Panc1 (cell line): ENCODE results near the gene HHAT. TPM values are rescaled to one million over a fixed set of nuclear protein-coding genes. Genes with fewer than 3 reads are reported as not detected.

ENCODE experiments used
- ATAC-seq: fragments of 200-7000 bp; cut with Tn5 transposase; 2 replicates; pipeline ENCODE4 v1.9.1; 2020; ENCODE audit warnings: mild to moderate bottlenecking, moderate library complexity
- BruUV-seq: library from RNA; stranded (reverse); fragments of 400-500 nt; replicated peaks from 2 replicates; lab custom pipeline; 2021; lab: Mats Ljungman, UMichigan
- CTCF ChIA-PET: fragments of 300-600 bp; sonication (Branson Sonifier 250); formaldehyde crosslinking; loops from one replicate; lab custom pipeline; 2022; ENCODE audit warnings: antibody characterized with exemption; lab: Charles Lee
- POLR2A ChIA-PET: fragments of 300-600 bp; sonication (Branson Sonifier 250); formaldehyde crosslinking; loops from one replicate; lab custom pipeline; 2022; ENCODE audit warnings: antibody characterized with exemption; lab: Charles Lee
- DNase-seq: peaks from one replicate; pipeline ENCODE4 v3.0.0-alpha.2; 2010; ENCODE audit warnings: low read depth, low spot score
- H3K27ac ChIP-seq: 2 replicates; pipeline ENCODE4 v1.5.1; 2011; ENCODE audit warnings: mild to moderate bottlenecking, low read length, inconsistent platforms
- H3K27me3 ChIP-seq: fragments of 200-500 bp; sonication (Bioruptor generic); 2 replicates; pipeline ENCODE4 v1.6.0; 2014; ENCODE audit warnings: low read length, inconsistent platforms; ENCODE audit not compliant: control insufficient read depth, insufficient read depth
- H3K36me3 ChIP-seq: fragments of 200-500 bp; sonication (Bioruptor generic); 2 replicates; pipeline ENCODE4 v1.5.1; 2014; ENCODE audit warnings: inconsistent platforms, mild to moderate bottlenecking, low read length, moderate library complexity; ENCODE audit not compliant: control insufficient read depth, insufficient read depth
- H3K4me1 ChIP-seq: 2 replicates; pipeline ENCODE4 v1.5.1; 2011; ENCODE audit warnings: inconsistent platforms, mild to moderate bottlenecking, low read length, moderate library complexity; ENCODE audit not compliant: control insufficient read depth, insufficient read depth
- H3K4me3 ChIP-seq, 2 experiments: 2 replicates each; pipeline ENCODE4 v1.5.1; 2011 to 2012; ENCODE audit warnings: low read depth in 2 of 2, low read length in 2 of 2, mild to moderate bottlenecking in 2 of 2, inconsistent platforms in 1 of 2, moderate library complexity in 1 of 2
- H3K9me3 ChIP-seq: fragments of 200-500 bp; sonication (Bioruptor generic); 2 replicates; pipeline ENCODE4 v1.5.1; 2014; ENCODE audit warnings: low read depth, mild to moderate bottlenecking, inconsistent platforms, low read length, moderate library complexity; ENCODE audit not compliant: control insufficient read depth, insufficient read depth
- CTCF ChIP-seq: fragments of 450-650 bp; IDR thresholded peaks from 2 replicates; pipeline ENCODE4 v1.5.1; 2017; ENCODE audit warnings: mild to moderate bottlenecking
- POLR2AphosphoS5 ChIP-seq: IDR thresholded peaks from 2 replicates; pipeline ENCODE4 v1.6.1; 2012; ENCODE audit warnings: mild to moderate bottlenecking, low read depth, low read length, moderate library complexity
- REST ChIP-seq, 2 experiments: IDR thresholded peaks; 2 replicates each; pipeline ENCODE4 v1.6.1; 2011 to 2012; ENCODE audit warnings: low read depth in 2 of 2, control low read depth in 1 of 2, low read length in 1 of 2, mild to moderate bottlenecking in 1 of 2, moderate library complexity in 1 of 2; ENCODE audit not compliant: insufficient read depth in 1 of 2
- SIN3A ChIP-seq: IDR thresholded peaks from 2 replicates; pipeline ENCODE4 v1.6.1; 2012; ENCODE audit warnings: low read depth, mild to moderate bottlenecking, low read length, moderate library complexity, borderline replicate concordance; ENCODE audit not compliant: insufficient read depth
- TCF7L2 ChIP-seq: IDR thresholded peaks from 2 replicates; pipeline ENCODE4 v1.6.1; 2011; ENCODE audit warnings: mild to moderate bottlenecking, low read depth, low read length, inconsistent platforms
- in situ Hi-C: cut with HindIII; loops from 2 replicates; pipeline ENCODE4 v1.10.0; 2016; ENCODE audit warnings: low sequenced_read_pairs, low pct_unique_long_range_greater_than_20kb
- intact Hi-C: fragments of 100-400 bp; cut with micrococcal nuclease; formaldehyde crosslinking; loops from one replicate; pipeline ENCODE4 v1.10.0; 2022; ENCODE audit not compliant: unreplicated experiment
- total RNA-seq: library from RNA; stranded (reverse); gene quantifications from one replicate; pipeline ENCODE4 v1.2.1, GENCODE V29; 2021; ENCODE audit not compliant: unreplicated experiment

The HHAT gene
- total RNA-seq, 1 experiment from 2014 or later, result 2.3 TPM

- BruUV-seq, result no TSS peak
- Histone ChIP-seq H3K4me1 (no peaks in the 10 kb centered on the region), H3K36me3 (no peaks in the 10 kb centered on the region), H3K4me3 (no peak overlapping the region), H3K9me3 (no peaks in the 10 kb centered on the region), H3K27me3 (no peaks in the 10 kb centered on the region), H3K27ac (no peak overlapping the region)
- intact Hi-C loops, result no loop called here
- no peak for TF ChIP-seq CTCF
- no peak for TF ChIP-seq TCF7L2
- no peak for TF ChIP-seq REST (IDR thresholded peaks at IDR 0.05; ENCODE audit: insufficient read depth in 1 of 2, low read depth in 2 of 2, low read length in 1 of 2)
- no peak for TF ChIP-seq POLR2AphosphoS5
- no peak for TF ChIP-seq SIN3A
- ATAC-seq (no peak), DNase-seq (no peak)
- CTCF ChIA-PET, result no interaction called here
- POLR2A ChIA-PET, result interaction anchor here (0.7 kb wide), 1 partner anchor 10 kb away, joined by 5 read pairs; no protein-coding TSS in a partner anchor
- in situ Hi-C loops, result no loop called here
Observed at GRCh38 chr1:210516697-210517459, 188.2 kb downstream of the HHAT start.

GRCh38 chr1:210523830-210524229, 195.1 kb downstream of the HHAT start:
- TF ChIP-seq TCF7L2 (no peak), CTCF (no peak), POLR2AphosphoS5 (no peak), REST (IDR thresholded peaks at IDR 0.05; ENCODE audit: insufficient read depth in 1 of 2, low read depth in 2 of 2, low read length in 1 of 2) (no peak), SIN3A (no peak)
- Histone ChIP-seq H3K4me1 (no peaks in the 10 kb centered on the region), H3K9me3 (no peaks in the 10 kb centered on the region), H3K27ac (no peak overlapping the region), H3K4me3 (no peak overlapping the region), H3K36me3 (no peaks in the 10 kb centered on the region), H3K27me3 (no peaks in the 10 kb centered on the region)
- POLR2A ChIA-PET, result no interaction called here
- no TSS peak for BruUV-seq
- in situ Hi-C loops (no loop called here), intact Hi-C loops (no loop called here)
- DNase-seq, result no peak
- CTCF ChIA-PET, result no interaction called here
- ATAC-seq, result no peak
